ENCODE results near the gene RBM28. TPM values are rescaled to one million over a fixed set of nuclear protein-coding genes. Genes with fewer than 3 reads are reported as not detected.

Gene RBM28
- total and polyA plus RNA-seq, 8 donors = 21.5 to 63.2 (median 56.9) TPM

GRCh38 chr7:128365432-128365831 is 21.7 kb upstream of the RBM28 start:
- H3K9me3 ChIP-seq = no peaks in the 10 kb centered on the region
- no peak overlapping the region for H3K27ac ChIP-seq
- H3K27me3 ChIP-seq = peaks cover 12 to 48% of the 10 kb centered on the region in 2 donors
- no peak for TF ChIP-seq CTCF (IDR thresholded peaks at IDR 0.05)
- H3K4me1 ChIP-seq = peaks cover 0 to 18% of the 10 kb centered on the region in 2 donors
- intact Hi-C loops (cut with DNase I) = no loop called here
- ATAC-seq (no peak), DNase-seq (no peak)
- H3K36me3 ChIP-seq = no peaks in the 10 kb centered on the region
- no peak overlapping the region for H3K4me3 ChIP-seq

- no peak overlapping the region for H3K27ac ChIP-seq
- H3K9me3 ChIP-seq = no peaks in the 10 kb centered on the region
- H3K36me3 ChIP-seq = no peaks in the 10 kb centered on the region
- ATAC-seq (no peak), DNase-seq (no peak)
- H3K27me3 ChIP-seq = peaks cover 12 to 59% of the 10 kb centered on the region in 2 donors
- no peak for TF ChIP-seq CTCF (IDR thresholded peaks at IDR 0.05)
- peaks cover 0 to 26% of the 10 kb centered on the region in 2 donors for H3K4me1 ChIP-seq
- intact Hi-C loops (cut with DNase I) = no loop called here
- no peak overlapping the region for H3K4me3 ChIP-seq
These were observed 20.6 kb upstream of the RBM28 start for GRCh38 chr7:128364166-128364870.

- no peaks in the 10 kb centered on the region for H3K9me3 ChIP-seq
- peaks cover 0 to 36% of the 10 kb centered on the region in 2 donors for H3K4me1 ChIP-seq
- no peak for TF ChIP-seq CTCF (IDR thresholded peaks at IDR 0.05)
- DNase-seq = no peak
- ATAC-seq = no peak
- H3K27me3 ChIP-seq = peaks cover 12 to 69% of the 10 kb centered on the region in 2 donors
- no peak overlapping the region for H3K4me3 ChIP-seq
- intact Hi-C loops (cut with DNase I) = no loop called here
- no peaks in the 10 kb centered on the region for H3K36me3 ChIP-seq
- no peak overlapping the region for H3K27ac ChIP-seq
These were observed 19.6 kb upstream of the RBM28 start for GRCh38 chr7:128363261-128363721.

- Histone ChIP-seq H3K9me3 (no peaks in the 10 kb centered on the region), H3K27me3 (peaks cover 12 to 69% of the 10 kb centered on the region in 2 donors), H3K36me3 (no peaks in the 10 kb centered on the region), H3K4me3 (no peak overlapping the region), H3K4me1 (peaks cover 0 to 39% of the 10 kb centered on the region in 2 donors), H3K27ac (no peak overlapping the region)
- intact Hi-C loops (cut with DNase I) = no loop called here
- DNase-seq (no peak), ATAC-seq (no peak)
- no peak for TF ChIP-seq CTCF (IDR thresholded peaks at IDR 0.05)
These were observed 19.0 kb upstream of the RBM28 start for GRCh38 chr7:128362670-128363069.

- intact Hi-C loops (cut with DNase I) = no loop called here
- Histone ChIP-seq H3K36me3 (no peaks in the 10 kb centered on the region), H3K4me1 (peaks cover 0 to 39% of the 10 kb centered on the region in 2 donors), H3K4me3 (peak within 1 kb of the TSS; percentile 33 to 44), H3K27me3 (peaks cover 12 to 68% of the 10 kb centered on the region in 2 donors), H3K27ac (no peak within 1 kb of the TSS), H3K9me3 (no peaks in the 10 kb centered on the region)
- no peak for TF ChIP-seq CTCF (IDR thresholded peaks at IDR 0.05)
- DNase-seq (peak in 2 of 4 donors; percentile 60 to 89), ATAC-seq (peak; percentile 78)
These were observed 18.0 kb upstream of the RBM28 start, which contains the start of gene PRRT4 for GRCh38 chr7:128361411-128362379. Gene PRRT4, minus strand, starts transcription at chr7:128361690.
